ENCODE measurements around the gene RUBCN.

DNA sequence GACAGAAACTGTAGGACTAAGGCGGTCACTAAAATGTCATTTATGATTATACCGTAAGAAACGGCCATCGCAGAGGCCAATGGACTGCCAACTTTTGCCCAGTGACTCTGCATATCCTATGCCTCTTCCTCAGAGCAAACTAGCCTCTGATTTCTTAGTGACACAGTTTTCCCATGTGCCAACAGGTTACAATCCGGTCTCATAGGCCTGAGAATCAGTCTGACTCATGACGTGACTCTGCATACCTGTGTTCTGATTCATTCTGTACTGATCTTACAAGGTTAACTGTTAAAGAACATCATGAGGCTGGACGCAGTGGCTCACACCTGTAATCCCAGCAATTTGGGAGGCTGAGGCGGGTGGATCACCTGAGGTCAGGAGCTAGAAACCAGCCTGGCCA lies 17.8 kb downstream of the RUBCN start:
- TF ChIP-seq, protein P1, sequence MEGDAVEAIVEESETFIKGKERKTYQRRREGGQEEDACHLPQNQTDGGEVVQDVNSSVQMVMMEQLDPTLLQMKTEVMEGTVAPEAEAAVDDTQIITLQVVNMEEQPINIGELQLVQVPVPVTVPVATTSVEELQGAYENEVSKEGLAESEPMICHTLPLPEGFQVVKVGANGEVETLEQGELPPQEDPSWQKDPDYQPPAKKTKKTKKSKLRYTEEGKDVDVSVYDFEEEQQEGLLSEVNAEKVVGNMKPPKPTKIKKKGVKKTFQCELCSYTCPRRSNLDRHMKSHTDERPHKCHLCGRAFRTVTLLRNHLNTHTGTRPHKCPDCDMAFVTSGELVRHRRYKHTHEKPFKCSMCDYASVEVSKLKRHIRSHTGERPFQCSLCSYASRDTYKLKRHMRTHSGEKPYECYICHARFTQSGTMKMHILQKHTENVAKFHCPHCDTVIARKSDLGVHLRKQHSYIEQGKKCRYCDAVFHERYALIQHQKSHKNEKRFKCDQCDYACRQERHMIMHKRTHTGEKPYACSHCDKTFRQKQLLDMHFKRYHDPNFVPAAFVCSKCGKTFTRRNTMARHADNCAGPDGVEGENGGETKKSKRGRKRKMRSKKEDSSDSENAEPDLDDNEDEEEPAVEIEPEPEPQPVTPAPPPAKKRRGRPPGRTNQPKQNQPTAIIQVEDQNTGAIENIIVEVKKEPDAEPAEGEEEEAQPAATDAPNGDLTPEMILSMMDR (IDR thresholded peaks at IDR 0.05) = no peak
- TF ChIP-seq POLR2AphosphoS5 (IDR thresholded peaks at IDR 0.05) = no peak
